Epithelial cell of esophagus (primary cell): ENCODE data around the gene DLX6.

Source experiments
- DNase-seq: peaks from one replicate; pipeline ENCODE4 v3.0.0; 2010; ENCODE audit warnings: low read depth
- H3K4me3 ChIP-seq: 2 replicates; pipeline ENCODE4 v1.5.1; 2011; ENCODE audit warnings: mild to moderate bottlenecking, low read length, control low read depth
- CTCF ChIP-seq: IDR thresholded peaks from 2 replicates; pipeline ENCODE4 v1.5.1; 2011; ENCODE audit warnings: low read depth, mild to moderate bottlenecking, low read length, control low read depth, inconsistent platforms; ENCODE audit not compliant: insufficient read depth; ENCODE audit errors: missing control alignments

The DLX6 gene

GRCh38 chr7:97001221-97001620 is 4.1 kb upstream of the DLX6 start:
- no peak for DNase-seq
- no peak for TF ChIP-seq CTCF
- H3K4me3 ChIP-seq: no peak overlapping the region

- no peak overlapping the region for H3K4me3 ChIP-seq
- DNase-seq: no peak
- TF ChIP-seq CTCF: no peak
Measured at GRCh38 chr7:97001656-97002554, 3.4 kb upstream of the DLX6 start.

GRCh38 chr7:97002555-97003261 is 2.6 kb upstream of the DLX6 start:
- no peak for DNase-seq
- no peak overlapping the region for H3K4me3 ChIP-seq
- no peak for TF ChIP-seq CTCF

GRCh38 chr7:97003262-97004246 is 1.8 kb upstream of the DLX6 start:
- DNase-seq: no peak
- TF ChIP-seq CTCF: no peak
- no peak overlapping the region for H3K4me3 ChIP-seq

- no peak for DNase-seq
- TF ChIP-seq CTCF: no peak
- H3K4me3 ChIP-seq: no peak overlapping the region
Measured at GRCh38 chr7:97004247-97005182, 838 bp upstream of the DLX6 start.
